K562 (cell line): ENCODE data around the gene APBB2. TPM values are rescaled to one million over a fixed set of nuclear protein-coding genes. Genes with fewer than 3 reads are reported as not detected.

ENCODE experiments used
- ATAC-seq: fragments of 200-7000 bp; cut with Tn5 transposase; 3 replicates; pipeline ENCODE4 v1.9.1; 2020; ENCODE audit warnings: moderate library complexity
- BruUV-seq: library from RNA; stranded (reverse); fragments of 400-500 nt; replicated peaks from 2 replicates; lab custom pipeline; 2021; lab: Mats Ljungman, UMichigan
- CTCF ChIA-PET: fragments of 300-600 bp; formaldehyde crosslinking; extraction: SDS; loops from one replicate; lab custom pipeline; 2021; ENCODE audit warnings: low intra/inter-chr PET ratio; lab: Yijun Ruan, JAX
- POLR2A ChIA-PET: fragments of 300-600, 350-650 bp; sonication (Branson Sonifier 250); formaldehyde crosslinking; extraction: SDS; loops from one replicate; lab custom pipeline; 2021; ENCODE audit warnings: antibody characterized with exemption, inconsistent platforms; lab: Yijun Ruan, JAX
- DNase-seq, 4 experiments: peaks; one replicate each; pipeline versions ENCODE4 v3.0.0 to v3.0.0-alpha.2; 2011 to 2018; ENCODE audit warnings: low spot score in 3 of 4, mixed read lengths in 3 of 4; ENCODE audit errors: extremely low read depth in 1 of 4
- FAIRE-seq: peaks from 2 replicates; lab custom pipeline; 2011; peaks lifted over from hg19 to GRCh38; lab: Jason Lieb, UNC
- H2AFZ ChIP-seq: 2 replicates; pipeline ENCODE4 v1.6.0; 2011; ENCODE audit warnings: low read depth, low read length, control low read depth, inconsistent platforms
- H3K27ac ChIP-seq: fragments of 200-600 bp; 3 replicates; pipeline ENCODE4 v1.8.0; 2011; ENCODE audit warnings: low read depth, mild to moderate bottlenecking, control low read depth, inconsistent platforms, low read length, moderate library complexity, mixed read lengths; ENCODE audit errors: extremely low read depth
- H3K27me3 ChIP-seq, 2 experiments: fragments of 300-600 bp in 1 of 2; 2 replicates in 1 of 2; 3 replicates in 1 of 2; pipeline versions ENCODE4 v1.6.0 to v1.8.0; 2011; ENCODE audit warnings: inconsistent platforms in 2 of 2, low read length in 2 of 2, mild to moderate bottlenecking in 1 of 2, mixed read lengths in 1 of 2, moderate library complexity in 1 of 2; ENCODE audit not compliant: control insufficient read depth in 2 of 2, insufficient read depth in 2 of 2
- H3K36me3 ChIP-seq: fragments of 300-600 bp; 3 replicates; pipeline ENCODE4 v1.8.0; 2011; ENCODE audit warnings: mild to moderate bottlenecking, low read length, inconsistent platforms; ENCODE audit not compliant: control insufficient read depth, insufficient read depth
- H3K4me1 ChIP-seq, 2 experiments: fragments of 200-600 bp in 1 of 2; replicated peaks in 1 of 2; 2 replicates in 1 of 2; 3 replicates in 1 of 2; pipeline versions ENCODE4 v1.5.1 to v1.8.0; 2011; ENCODE audit warnings: inconsistent platforms in 2 of 2, low read length in 2 of 2, mild to moderate bottlenecking in 1 of 2, mixed read lengths in 1 of 2, moderate library complexity in 1 of 2; ENCODE audit not compliant: control insufficient read depth in 2 of 2, insufficient read depth in 2 of 2
- H3K4me2 ChIP-seq: 2 replicates; pipeline ENCODE4 v1.6.1; 2011; ENCODE audit warnings: low read length, control low read depth, inconsistent platforms, mixed read lengths; ENCODE audit not compliant: insufficient read depth
- H3K4me3 ChIP-seq: fragments of 200-600 bp; sonication (generic), shearing (Covaris generic); 2 replicates; pipeline ENCODE4 v1.5.1; 2016; ENCODE audit warnings: control low read depth, inconsistent platforms
- H3K79me2 ChIP-seq: fragments of 200-600 bp; 3 replicates; pipeline ENCODE4 v1.8.0; 2011; ENCODE audit warnings: low read length, inconsistent platforms; ENCODE audit not compliant: control insufficient read depth, insufficient read depth
- H3K9ac ChIP-seq, 2 experiments: 2 replicates each; pipeline versions ENCODE4 v1.6.0 to v1.6.1; 2011; ENCODE audit warnings: low read depth in 2 of 2, low read length in 2 of 2, control low read depth in 1 of 2, inconsistent platforms in 1 of 2, mild to moderate bottlenecking in 1 of 2, mixed read lengths in 1 of 2; ENCODE audit not compliant: insufficient read depth in 1 of 2
- H3K9me1 ChIP-seq: one replicate; pipeline ENCODE4 v1.6.0; 2011; ENCODE audit warnings: inconsistent platforms, mild to moderate bottlenecking, low read length, moderate library complexity; ENCODE audit not compliant: control insufficient read depth, insufficient read depth
- H3K9me3 ChIP-seq: replicated peaks from 2 replicates; pipeline ENCODE4 v1.5.1; 2011; ENCODE audit warnings: low read depth, low read length, inconsistent platforms; ENCODE audit not compliant: control insufficient read depth, insufficient read depth
- H4K20me1 ChIP-seq: replicated peaks from 2 replicates; pipeline ENCODE4 v1.6.1; 2011; ENCODE audit warnings: low read length, inconsistent platforms, mixed read lengths; ENCODE audit not compliant: control insufficient read depth, insufficient read depth
- CBX5 ChIP-seq: IDR thresholded peaks from 2 replicates; pipeline ENCODE4 v1.6.1; 2014; ENCODE audit warnings: low read depth, borderline replicate concordance
- HMGN3 ChIP-seq: IDR thresholded peaks from 2 replicates; pipeline ENCODE4 v1.6.1; 2011; ENCODE audit warnings: borderline replicate concordance, low read depth, mild to moderate bottlenecking, mixed read lengths, low read length; ENCODE audit not compliant: insufficient read length; ENCODE audit errors: extremely low read depth
- KLF10 ChIP-seq: fragments of 250-450 bp; sonication (Bioruptor Pico); IDR thresholded peaks from 2 replicates; pipeline ENCODE4 v1.6.1; 2021; ENCODE audit warnings: matching md5 sums
- NONO ChIP-seq, 2 experiments: fragments of 200-400 bp in 1 of 2; fragments of 450-650 bp in 1 of 2; formaldehyde crosslinking in 1 of 2; IDR thresholded peaks; 2 replicates each; pipeline ENCODE4 v1.6.1; 2017; ENCODE audit warnings: low read depth in 2 of 2, mild to moderate bottlenecking in 2 of 2, moderate library complexity in 2 of 2, low read length in 1 of 2
- PCBP2 ChIP-seq: fragments of 200-400 bp; formaldehyde crosslinking; IDR thresholded peaks from 2 replicates; pipeline ENCODE4 v1.6.1; 2018; ENCODE audit warnings: low read length, low read depth, mild to moderate bottlenecking, moderate library complexity; ENCODE audit not compliant: poor library complexity, severe bottlenecking
- RUNX1 ChIP-seq: sonication (generic); IDR thresholded peaks from 2 replicates; pipeline ENCODE4 v1.6.1; 2016; ENCODE audit warnings: antibody characterized with exemption, low read depth
- STAT5B ChIP-seq: fragments of 250-450 bp; sonication (Bioruptor Pico); IDR thresholded peaks from 2 replicates; pipeline ENCODE4 v1.8.0; 2021; ENCODE audit warnings: mild to moderate bottlenecking, inconsistent platforms
- TCFL5 ChIP-seq: fragments of 250-450 bp; sonication (Bioruptor Pico); conservative IDR thresholded peaks from 2 replicates; pipeline ENCODE4 v1.6.1; 2021; ENCODE audit warnings: mild to moderate bottlenecking, moderate library complexity, matching md5 sums
- ZNF354B ChIP-seq: fragments of 250-450 bp; sonication (Bioruptor Pico); IDR thresholded peaks from 2 replicates; pipeline ENCODE4 v1.4.0; 2020
- ZNF384 ChIP-seq: IDR thresholded peaks from 2 replicates; pipeline ENCODE4 v1.6.1; 2012; ENCODE audit warnings: low read depth, low read length, improper control_type of control experiment
- WGBS: fragments of 100-300 bp; shearing (Covaris generic); methylation state at CpG from one replicate; pipeline ENCODE4 v1.1.6; 2016; ENCODE audit warnings: low coverage, mixed read lengths; ENCODE audit not compliant: insufficient coverage; ENCODE audit errors: missing lambda C conversion rate; 5-methylcytosine and 5-hydroxymethylcytosine counted together
- in situ Hi-C: fragments of 300-500 bp; cut with MboI; formaldehyde crosslinking; loops from 4 replicates; pipeline ENCODE4 v1.15.0; 2018; ENCODE audit warnings: inconsistent platforms, mixed read lengths
- intact Hi-C: fragments of 100-400 bp; cut with micrococcal nuclease; formaldehyde crosslinking; loops from 2 replicates; pipeline ENCODE4 v1.14.2; 2022
- polyA plus RNA-seq, 8 experiments: library from polyadenylated mRNA; depleted of rRNA in 4 of 8; stranded (reverse) in 5 of 8; unstranded in 3 of 8; fragments of >200 nt; fragmentation: Nextera tagmentation in 2 of 8; fragmentation: Illumina TruSeq in 1 of 8; extraction: Ambion mirVana in 2 of 8; extraction: Trizol in 1 of 8; gene quantifications; 2 replicates each; pipeline versions ENCODE4 v1.2.1 to v1.2.3, GENCODE V29; 2011 to 2014; ENCODE audit warnings: inconsistent platforms in 1 of 8, missing spikeins in 1 of 8
- total RNA-seq, 7 experiments: library from RNA; depleted of rRNA in 6 of 7; stranded (reverse); fragments of >200 nt in 6 of 7; fragmentation: Illumina TruSeq in 2 of 7; extraction: Trizol in 2 of 7; gene quantifications; 2 replicates each; pipeline versions ENCODE4 v1.2.1 to v1.2.3, GENCODE V29; 2011 to 2021; ENCODE audit warnings: low replicate concordance in 1 of 7

Gene APBB2
- total and polyA plus RNA-seq, 9 of the 15 experiments (the other 6 are each of a cell fraction or from before 2014, with no cell fraction given): 0.08 to 2.1 (median 1.4) TPM

GRCh38 chr4:41121906-41122305 is 92.4 kb downstream of the APBB2 start:
- in situ Hi-C loops: no loop called here
- DNase-seq (no peak), FAIRE-seq (no peak), ATAC-seq (no peak)
- CTCF ChIA-PET: no interaction called here
- no TSS peak for BruUV-seq
- H3K9ac ChIP-seq: no peak overlapping the region
- no peaks in the 10 kb centered on the region for H3K36me3 ChIP-seq
- TF ChIP-seq STAT5B (CRISPR knock-in tag) (no peak), PCBP2 (no peak), ZNF384 (no peak), NONO (IDR thresholded peaks at IDR 0.05; ENCODE audit: low read depth in 2 of 2, low read length in 1 of 2) (no peak), CBX5 (no peak), HMGN3 (no peak), RUNX1 (no peak), ZNF354B (no peak), KLF10 (CRISPR knock-in tag) (no peak), TCFL5 (CRISPR knock-in tag) (no peak)
- H3K4me3 ChIP-seq: no peak overlapping the region
- no peaks in the 10 kb centered on the region for H3K4me1 ChIP-seq
- POLR2A ChIA-PET: interaction anchor here (0.7 kb wide), 1 partner anchor 50 kb away, joined by 3 read pairs; no protein-coding TSS in a partner anchor
- no peak overlapping the region for H3K4me2 ChIP-seq
- 0% methylated on average over 2 of the region's 2 CpGs for WGBS
- no peaks in the 10 kb centered on the region for H3K79me2 ChIP-seq
- H3K9me1 ChIP-seq: no peaks in the 10 kb centered on the region
- no peaks in the 10 kb centered on the region for H3K9me3 ChIP-seq
- intact Hi-C loops: no loop called here
- peaks cover 4 to 6% of the 10 kb centered on the region in 2 experiments; a peak in 2 of 5 replicates for H3K27me3 ChIP-seq
- no peak overlapping the region for H3K27ac ChIP-seq
- no peak overlapping the region for H2AFZ ChIP-seq
- H4K20me1 ChIP-seq: no peaks in the 10 kb centered on the region
